GM12878 (cell line): ENCODE results near the gene TXLNA. TPM values are rescaled to one million over a fixed set of nuclear protein-coding genes. Genes with fewer than 3 reads are reported as not detected.
"Not testable (repeated sequence)": the region's sequence is repeated elsewhere in the genome, so short reads cannot be mapped to it uniquely, and the experiment has no call there.

Experiments used
- ATAC-seq: fragments of 200-7000 bp; cut with Tn5 transposase; 3 replicates; pipeline ENCODE4 v1.9.1; 2020; ENCODE audit warnings: mild to moderate bottlenecking, moderate library complexity
- BruUV-seq: library from RNA; stranded (reverse); fragments of 400-500 nt; replicated peaks from 2 replicates; lab custom pipeline; 2021; lab: Mats Ljungman, UMichigan
- CTCF ChIA-PET: fragments of 300-600 bp; sonication (Branson Sonifier 250); formaldehyde crosslinking; extraction: SDS; loops from one replicate; lab custom pipeline; 2021; ENCODE audit warnings: inconsistent platforms; lab: Yijun Ruan, JAX
- POLR2A ChIA-PET: fragments of 350-600 bp; formaldehyde crosslinking; extraction: SDS; loops from one replicate; lab custom pipeline; 2021; ENCODE audit warnings: inconsistent platforms; lab: Charles Lee
- RAD21 ChIA-PET: fragments of 300-600 bp; sonication (Branson Sonifier 250); formaldehyde crosslinking; loops from one replicate; lab custom pipeline; 2023; ENCODE audit warnings: antibody characterized with exemption; ENCODE audit not compliant: unreplicated experiment; lab: Charles Lee
- SMC1A ChIA-PET: fragments of 300-600 bp; sonication (Branson Sonifier 250); formaldehyde crosslinking; loops from one replicate; lab custom pipeline; 2023; ENCODE audit not compliant: unreplicated experiment, uncharacterized antibody; lab: Charles Lee
- DNase-seq: peaks from one replicate; pipeline ENCODE4 v3.0.0-alpha.2; 2011; ENCODE audit warnings: low read depth, low spot score
- FAIRE-seq: peaks from 3 replicates; lab custom pipeline; 2011; peaks lifted over from hg19 to GRCh38; lab: Jason Lieb, UNC
- H2AFZ ChIP-seq: 2 replicates; pipeline ENCODE4 v1.6.0; 2011; ENCODE audit warnings: low read depth, low read length, control low read depth; ENCODE audit not compliant: control insufficient read depth
- H3K27ac ChIP-seq: 2 replicates; pipeline ENCODE4 v1.5.1; 2011; ENCODE audit warnings: control low read depth; ENCODE audit not compliant: control insufficient read depth, insufficient read depth
- H3K27me3 ChIP-seq, 2 experiments: replicated peaks in 1 of 2; 2 replicates each; pipeline versions ENCODE4 v1.6.0 to v1.6.1; 2011; ENCODE audit warnings: low read length in 1 of 2; ENCODE audit not compliant: control insufficient read depth in 2 of 2, insufficient read depth in 2 of 2
- H3K36me3 ChIP-seq, 2 experiments: 2 replicates each; pipeline ENCODE4 v1.5.1; 2011; ENCODE audit warnings: low read length in 1 of 2; ENCODE audit not compliant: control insufficient read depth in 2 of 2, insufficient read depth in 2 of 2
- H3K4me1 ChIP-seq: 2 replicates; pipeline ENCODE4 v1.6.1; 2011; ENCODE audit warnings: mild to moderate bottlenecking, low read length, moderate library complexity, mixed read lengths; ENCODE audit not compliant: control insufficient read depth, insufficient read depth
- H3K4me2 ChIP-seq: 2 replicates; pipeline ENCODE4 v1.6.0; 2011; ENCODE audit warnings: control low read depth; ENCODE audit not compliant: control insufficient read depth, insufficient read depth
- H3K4me3 ChIP-seq: fragments of 200-600 bp; sonication (generic); 2 replicates; pipeline ENCODE4 v1.5.1; 2016
- H3K79me2 ChIP-seq: 2 replicates; pipeline ENCODE4 v1.6.0; 2011; ENCODE audit warnings: low read length; ENCODE audit not compliant: control insufficient read depth, insufficient read depth
- H3K9ac ChIP-seq: 2 replicates; pipeline ENCODE4 v1.8.0; 2011; ENCODE audit warnings: low read length, control low read depth, mixed read lengths; ENCODE audit not compliant: control insufficient read depth, insufficient read depth
- H3K9me3 ChIP-seq: replicated peaks from 3 replicates; pipeline ENCODE4 v1.5.1; 2011; ENCODE audit warnings: mild to moderate bottlenecking, low read length; ENCODE audit not compliant: control insufficient read depth, insufficient read depth
- H4K20me1 ChIP-seq: 2 replicates; pipeline ENCODE4 v1.6.0; 2011; ENCODE audit not compliant: control insufficient read depth, insufficient read depth
- SREBF2 ChIP-seq: IDR thresholded peaks from 2 replicates; pipeline ENCODE4 v1.6.1; 2012; ENCODE audit warnings: mild to moderate bottlenecking, low read length
- WGBS: methylation state at CpG from one replicate; pipeline ENCODE4 v1.1.6; 2016; ENCODE audit warnings: low lambda C conversion rate; ENCODE audit not compliant: insufficient replicate concordance, insufficient coverage; ENCODE audit errors: missing lambda C conversion rate; 5-methylcytosine and 5-hydroxymethylcytosine counted together
- in situ Hi-C: fragments of 300-500 bp; cut with MboI; formaldehyde crosslinking; loops from 9 replicates; pipeline ENCODE4 v1.14.3; 2018; ENCODE audit warnings: mixed read lengths
- intact Hi-C: fragments of 100-400 bp; cut with micrococcal nuclease; formaldehyde crosslinking; loops from one replicate; pipeline ENCODE4 v1.14.2; 2022; ENCODE audit not compliant: unreplicated experiment
- polyA plus RNA-seq, 11 experiments: library from polyadenylated mRNA; depleted of rRNA in 4 of 11; unstranded in 6 of 11; stranded (reverse) in 5 of 11; fragments of >200 nt; fragmentation: Nextera tagmentation in 4 of 11; fragmentation: Illumina TruSeq in 1 of 11; extraction: Ambion mirVana in 4 of 11; extraction: Trizol in 1 of 11; gene quantifications; 1 replicate in 1 of 11; 2 replicates in 10 of 11; pipeline versions ENCODE4 v1.2.1 to v1.2.3, GENCODE V29; 2011 to 2016; ENCODE audit warnings: inconsistent platforms in 2 of 11, missing spikeins in 2 of 11, low read depth in 1 of 11
- total RNA-seq, 4 experiments: library from RNA; depleted of rRNA in 3 of 4; stranded (reverse); fragments of >200 nt in 3 of 4; fragmentation: Illumina TruSeq in 1 of 4; extraction: Trizol in 1 of 4; gene quantifications; 2 replicates each; pipeline versions ENCODE4 v1.2.1 to v1.2.3, GENCODE V29; 2013 to 2021

Gene TXLNA
- total and polyA plus RNA-seq, 10 of the 15 experiments (the other 5 are each of a cell fraction or from before 2014, with no cell fraction given) = 7.2 to 93.7 (median 47.9) TPM

DNA sequence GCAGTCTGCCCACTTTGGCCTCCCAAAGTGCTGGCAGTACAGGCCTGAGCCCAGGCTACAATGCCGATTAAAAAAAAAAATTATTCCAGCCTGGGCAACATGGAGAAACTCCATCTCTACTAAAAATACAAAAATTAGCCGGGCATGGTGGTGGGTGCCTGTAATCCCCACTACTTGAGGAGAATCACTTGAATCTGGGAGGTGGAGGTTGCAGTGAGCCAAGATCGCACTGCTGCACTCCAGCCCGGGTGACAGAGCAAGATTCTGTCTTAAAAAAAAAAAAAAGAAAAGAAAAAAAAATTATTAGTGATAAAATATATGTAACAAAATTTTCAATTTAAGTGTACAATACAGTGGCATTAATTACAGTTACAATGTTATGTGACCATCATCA lies 36.2 kb upstream of the TXLNA start:
- 92% methylated on average over 4 of the region's 4 CpGs for WGBS
- H3K9ac ChIP-seq, H3K4me1 ChIP-seq, H3K36me3 ChIP-seq, H4K20me1 ChIP-seq, ATAC-seq, in situ Hi-C loops, intact Hi-C loops, H3K9me3 ChIP-seq, H3K4me2 ChIP-seq, H3K27me3 ChIP-seq, DNase-seq, FAIRE-seq, H2AFZ ChIP-seq, POLR2A ChIA-PET, H3K27ac ChIP-seq, H3K4me3 ChIP-seq, BruUV-seq: not testable (repeated sequence)
- H3K79me2 ChIP-seq = peaks cover 29% of the 10 kb centered on the region
- ChIA-PET RAD21 (interaction anchor here (1.0 kb wide), 1 partner anchor 71 kb away, joined by 3 read pairs; the partner anchor contains the start of gene TMEM39B), SMC1A (interaction anchor here (1.1 kb wide), 1 partner anchor 120 kb away, joined by 3 read pairs; no protein-coding TSS in a partner anchor), CTCF (interaction anchor here (1.0 kb wide), 1 partner anchor 1122 kb away, joined by 3 read pairs; no protein-coding TSS in a partner anchor)

DNA sequence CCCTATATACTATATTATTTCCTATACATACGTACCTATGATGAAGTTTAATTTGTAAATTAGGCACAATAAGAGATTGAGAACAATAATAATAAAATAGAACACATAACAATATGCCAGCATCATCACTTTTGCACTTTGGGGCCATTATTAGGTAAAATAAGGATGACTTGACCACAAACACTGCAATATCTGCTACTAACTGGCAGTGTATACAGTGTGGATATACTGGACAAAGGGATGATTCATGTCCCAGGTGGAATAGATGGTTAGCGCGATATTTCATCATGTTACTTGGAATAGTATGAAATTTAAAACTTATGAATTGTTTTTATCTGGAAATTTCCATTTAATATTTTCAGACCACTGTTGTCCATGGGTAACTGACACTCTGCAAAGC lies 35.4 kb upstream of the TXLNA start:
- RAD21 ChIA-PET = no interaction called here
- in situ Hi-C loops (no loop called here), intact Hi-C loops (no loop called here)
- H3K27me3 ChIP-seq = no peaks in the 10 kb centered on the region
- no peak overlapping the region for H3K4me2 ChIP-seq
- H3K27ac ChIP-seq = no peak overlapping the region
- no peaks in the 10 kb centered on the region for H4K20me1 ChIP-seq
- H3K9ac ChIP-seq = no peak overlapping the region
- H3K79me2 ChIP-seq = peaks cover 28% of the 10 kb centered on the region
- TF ChIP-seq SREBF2 = no peak
- TF ChIP-seq, all 136 proteins: peak for 0
- ChIA-PET POLR2A (no interaction called here), CTCF (no interaction called here), SMC1A (no interaction called here)
- 100% methylated on average over 3 of the region's 3 CpGs for WGBS
- FAIRE-seq (no peak), DNase-seq (no peak), ATAC-seq (no peak)
- Histone ChIP-seq H3K36me3 (peaks cover 1 to 4% of the 10 kb centered on the region in 2 experiments; a peak in 2 of 4 replicates), H2AFZ (no peak overlapping the region), H3K9me3 (peaks cover 7% of the 10 kb centered on the region), H3K4me3 (no peak overlapping the region), H3K4me1 (peaks cover 6% of the 10 kb centered on the region)
- BruUV-seq = no TSS peak

DNA sequence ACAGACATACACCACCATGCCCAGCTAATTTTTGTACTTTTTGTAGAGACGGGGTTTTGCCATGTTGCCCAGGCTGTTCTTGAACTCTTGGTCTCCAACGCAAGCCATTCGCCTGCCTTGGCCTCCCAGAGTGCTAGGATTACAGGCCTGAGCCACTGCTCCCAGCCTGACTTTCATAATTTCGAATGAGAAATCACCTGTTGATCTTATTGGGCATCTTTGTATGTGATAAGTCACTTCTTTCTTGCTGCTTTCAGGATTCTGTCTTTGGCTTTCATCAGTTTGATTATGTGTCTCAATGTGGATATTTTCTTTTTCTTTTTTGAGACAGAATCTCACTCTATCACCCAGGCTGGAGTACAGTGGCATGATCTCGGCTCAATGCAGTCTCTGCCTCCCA lies 31.7 kb upstream of the TXLNA start:
- SMC1A ChIA-PET, intact Hi-C loops, H3K9me3 ChIP-seq, H3K27ac ChIP-seq, H4K20me1 ChIP-seq, DNase-seq, H3K9ac ChIP-seq, H3K36me3 ChIP-seq, FAIRE-seq, in situ Hi-C loops, H3K4me2 ChIP-seq, H3K4me3 ChIP-seq, H3K4me1 ChIP-seq, ATAC-seq, H3K27me3 ChIP-seq, H2AFZ ChIP-seq, RAD21 ChIA-PET, BruUV-seq: not testable (repeated sequence)
- POLR2A ChIA-PET = interaction anchor here (0.7 kb wide), 1 partner anchor 415 kb away, joined by 6 read pairs; no protein-coding TSS in a partner anchor
- CTCF ChIA-PET = interaction anchor here (0.6 kb wide), 2 partner anchors 11 to 103 kb away, joined by 3 read pairs; no protein-coding TSS in a partner anchor
- H3K79me2 ChIP-seq = peaks cover 20% of the 10 kb centered on the region
- 98% methylated on average over 5 of the region's 5 CpGs for WGBS
